Stimulated activated CD4-positive, alpha-beta T cell treated with anti-CD3 and anti-CD28 coated beads, Interleukin-15, amount 100 ng/mL, for 24 hours (primary cell): Measurements from ENCODE around the gene SMC3.
A peak's percentile ranks its signal among the peaks of the same experiment; 100 is the strongest.

Experiments used
- DNase-seq: peaks from one replicate; pipeline ENCODE4 v3.0.0-alpha.2; 2020

SMC3 gene

GRCh38 chr10:110546077-110546476 is 21.4 kb upstream of the SMC3 start:
- no peak for DNase-seq

GRCh38 chr10:110546499-110547110 is 20.9 kb upstream of the SMC3 start:
- no peak for DNase-seq

DNA sequence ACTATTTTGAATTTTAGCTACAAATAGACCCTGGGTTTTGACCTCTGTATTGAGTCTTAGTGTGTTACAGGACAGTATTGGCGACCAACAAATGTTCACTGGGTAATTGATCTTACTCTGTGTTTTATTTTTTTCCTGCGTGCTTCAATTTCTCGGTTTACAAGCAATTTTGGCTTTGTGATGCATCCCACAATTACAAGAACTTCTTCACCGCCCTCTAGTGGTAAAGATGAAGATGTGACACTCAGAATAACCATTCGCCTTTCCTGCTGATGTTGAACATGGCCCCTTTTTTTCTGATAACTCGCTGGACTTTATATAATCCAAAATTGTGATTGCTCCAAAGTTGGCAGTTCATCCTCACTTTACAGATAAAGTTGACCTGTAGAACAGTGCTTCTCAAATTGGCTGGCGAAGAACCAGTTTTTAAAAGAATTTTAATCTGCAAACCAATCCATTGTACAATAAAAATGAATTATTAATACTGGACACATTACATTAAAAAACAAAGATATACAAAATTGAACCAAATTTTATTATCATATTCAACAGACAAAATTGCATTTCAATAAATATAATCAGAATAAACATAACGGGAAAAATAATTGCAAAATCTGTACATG is 20.2 kb upstream of the SMC3 start:
- no peak for DNase-seq

GRCh38 chr10:110548002-110548401 is 19.5 kb upstream of the SMC3 start:
- no peak for DNase-seq

DNA sequence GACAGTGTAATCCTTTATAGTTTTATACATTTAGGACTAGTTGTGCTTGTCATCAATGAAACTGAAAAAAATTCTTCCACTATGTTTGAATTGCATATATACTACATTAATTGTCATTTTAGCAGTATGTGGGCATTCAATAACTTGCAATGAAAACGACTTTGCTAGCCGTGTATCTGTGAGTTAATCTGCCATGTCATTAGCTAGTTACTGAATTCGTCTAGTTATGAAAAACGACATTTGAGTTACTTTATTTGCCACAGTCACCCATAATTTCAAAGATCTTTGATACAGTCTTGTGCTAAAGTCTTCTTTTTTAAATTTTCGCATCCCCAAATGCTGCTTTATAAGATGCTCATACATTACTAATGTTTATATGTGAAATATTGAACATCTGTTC is 18.3 kb upstream of the SMC3 start:
- no peak for DNase-seq

GRCh38 chr10:110553905-110554304 is 13.6 kb upstream of the SMC3 start:
- DNase-seq, result no peak

GRCh38 chr10:110556296-110556695 is 11.2 kb upstream of the SMC3 start:
- DNase-seq, result no peak

- peak; percentile 82 for DNase-seq
Measured at GRCh38 chr10:110556969-110557601, 10.4 kb upstream of the SMC3 start.

- no peak for DNase-seq
Measured at GRCh38 chr10:110558041-110558440, 9.5 kb upstream of the SMC3 start.

GRCh38 chr10:110560012-110560411 is 7.5 kb upstream of the SMC3 start:
- DNase-seq, result no peak

DNA sequence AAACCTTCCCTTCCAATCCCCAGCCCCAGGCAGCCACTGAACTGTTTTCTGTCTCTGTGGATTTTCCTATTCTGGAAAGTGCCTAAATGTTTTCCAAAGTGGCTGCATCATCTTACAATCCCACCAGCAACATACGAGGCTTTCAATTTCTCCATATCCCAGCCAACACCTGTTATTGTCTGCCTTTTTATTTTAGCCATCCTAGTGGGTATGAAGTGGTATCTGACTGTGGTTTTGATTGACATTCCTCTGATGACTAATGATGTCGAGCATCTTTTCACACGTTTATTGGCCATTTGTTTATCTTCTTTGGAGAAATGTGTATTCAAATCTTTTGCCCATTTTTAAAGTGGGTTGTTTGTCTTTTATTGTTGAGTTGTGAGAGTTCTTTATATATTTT is 6.2 kb upstream of the SMC3 start:
- DNase-seq, result no peak

DNA sequence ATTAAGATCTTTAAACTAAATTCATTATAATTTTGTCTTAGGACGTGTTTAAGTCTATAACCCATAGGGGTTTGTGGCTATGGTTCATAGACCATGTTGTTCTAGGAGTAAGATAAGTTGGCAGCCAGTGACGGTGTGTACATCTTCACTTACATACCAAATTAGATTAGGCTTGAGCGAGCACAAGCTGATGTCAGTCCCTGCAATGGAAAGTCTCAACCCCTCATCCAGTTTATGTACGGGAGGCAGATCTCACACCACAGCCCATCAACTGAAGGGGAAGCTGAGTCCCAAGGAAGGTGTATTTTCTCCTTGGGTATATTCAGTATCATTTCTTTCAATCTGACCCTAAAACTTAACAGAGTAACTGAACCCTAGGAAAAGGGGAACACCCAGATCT is 5.1 kb upstream of the SMC3 start:
- DNase-seq, result no peak

DNA sequence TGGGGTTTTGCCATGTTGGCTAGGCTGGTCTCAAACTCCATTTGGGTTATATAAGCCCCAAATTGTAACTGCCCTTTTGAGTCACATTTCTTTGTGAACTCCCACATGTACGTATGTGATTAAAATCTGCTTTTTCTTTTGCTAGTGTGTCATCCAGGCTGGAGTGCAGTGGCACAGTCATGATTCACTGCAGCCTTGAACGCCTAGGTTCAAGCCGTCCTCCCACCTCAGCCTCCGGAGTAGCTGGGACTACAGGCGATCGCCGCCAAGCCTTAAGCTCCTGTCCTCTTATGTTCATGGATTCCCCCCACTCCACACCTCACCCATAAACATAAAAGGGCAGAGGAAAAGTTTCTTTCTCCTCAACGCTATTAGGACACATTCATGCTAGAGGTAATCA is 4.4 kb upstream of the SMC3 start:
- DNase-seq, result no peak

GRCh38 chr10:110566472-110567200 is 859 bp upstream of the SMC3 start:
- no peak for DNase-seq

GRCh38 chr10:110568055-110568735 is 700 bp downstream of the SMC3 start:
- DNase-seq, result peak; percentile 72

- DNase-seq, result no peak
Measured at GRCh38 chr10:110569122-110569521, 1.6 kb downstream of the SMC3 start.

GRCh38 chr10:110569736-110570135 is 2.2 kb downstream of the SMC3 start:
- no peak for DNase-seq

- no peak for DNase-seq
Measured at GRCh38 chr10:110571093-110571743, 3.7 kb downstream of the SMC3 start.

DNA sequence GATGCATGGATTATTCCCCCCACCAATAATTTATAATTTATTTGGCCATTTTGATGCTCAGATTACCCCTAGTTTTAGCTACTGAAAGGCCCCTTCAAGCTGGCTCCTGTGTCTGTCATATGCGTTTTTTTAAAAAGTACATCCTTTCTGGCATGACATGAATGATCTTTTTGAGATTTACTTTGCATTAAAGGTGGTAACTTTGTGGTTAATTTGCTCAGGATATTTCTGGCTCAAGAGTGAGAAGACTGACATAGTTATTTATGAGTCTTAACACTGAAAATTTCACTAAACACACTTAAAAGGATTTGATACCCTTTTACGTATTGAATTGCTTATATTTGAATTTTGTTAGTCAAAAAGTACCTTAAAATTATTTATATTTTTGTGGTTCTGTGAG is 5.4 kb downstream of the SMC3 start:
- DNase-seq, result no peak

DNA sequence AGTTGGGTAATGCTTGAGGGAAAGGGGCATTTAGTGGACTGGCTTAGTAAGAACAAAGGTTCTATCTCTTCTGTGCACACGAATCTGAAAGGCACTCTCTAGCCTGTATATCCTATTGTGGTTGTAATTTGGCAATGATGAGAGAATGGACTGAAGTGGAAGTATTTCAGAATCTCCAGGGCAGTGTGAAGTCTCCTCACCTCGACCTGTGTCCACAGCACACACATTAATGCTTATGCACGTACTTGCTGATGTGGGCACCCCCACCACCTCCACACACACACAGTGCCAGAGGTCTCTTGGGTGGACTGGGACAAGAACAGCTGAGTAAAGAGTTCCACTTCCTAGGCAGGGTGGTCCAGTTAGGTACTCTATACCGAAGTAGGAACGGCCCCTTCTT is 6.9 kb downstream of the SMC3 start:
- no peak for DNase-seq

DNA sequence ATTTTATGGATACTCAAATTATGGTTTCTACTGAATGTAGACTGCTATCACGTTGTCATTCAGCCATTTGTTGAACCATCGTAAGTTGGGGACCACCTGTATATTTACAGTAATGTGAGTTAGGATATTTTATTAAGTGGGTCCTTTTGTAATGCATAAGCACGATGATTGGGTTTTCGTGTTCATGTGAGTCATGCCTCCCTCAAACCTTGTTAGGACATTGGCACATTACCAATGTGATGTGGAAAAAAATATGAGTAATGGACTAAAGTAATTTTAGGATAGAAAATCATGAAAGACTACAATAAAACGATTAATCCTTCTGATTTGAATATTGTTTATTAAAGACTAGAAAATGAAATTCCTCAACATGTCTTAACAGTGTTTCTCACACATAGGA is 8.7 kb downstream of the SMC3 start:
- DNase-seq, result no peak

DNA sequence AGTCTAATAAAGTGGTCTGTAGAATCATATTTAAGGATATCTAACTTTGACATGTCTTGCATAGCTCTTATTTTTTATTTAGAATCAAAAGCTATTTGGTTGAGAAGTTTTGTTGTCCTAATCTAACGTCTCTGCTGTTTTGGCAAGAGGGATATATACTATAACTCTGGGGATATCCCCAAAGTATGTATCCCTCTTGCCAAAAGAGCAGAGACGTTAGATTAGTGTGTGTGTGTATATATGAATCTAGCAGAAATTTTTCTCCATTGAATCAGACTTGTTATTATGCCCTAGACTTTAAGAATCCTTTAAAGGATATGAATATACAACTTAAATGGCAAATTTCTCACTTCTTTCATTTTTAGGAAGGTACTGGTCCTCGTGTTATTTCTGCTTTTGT is 9.6 kb downstream of the SMC3 start:
- DNase-seq, result no peak

DNA sequence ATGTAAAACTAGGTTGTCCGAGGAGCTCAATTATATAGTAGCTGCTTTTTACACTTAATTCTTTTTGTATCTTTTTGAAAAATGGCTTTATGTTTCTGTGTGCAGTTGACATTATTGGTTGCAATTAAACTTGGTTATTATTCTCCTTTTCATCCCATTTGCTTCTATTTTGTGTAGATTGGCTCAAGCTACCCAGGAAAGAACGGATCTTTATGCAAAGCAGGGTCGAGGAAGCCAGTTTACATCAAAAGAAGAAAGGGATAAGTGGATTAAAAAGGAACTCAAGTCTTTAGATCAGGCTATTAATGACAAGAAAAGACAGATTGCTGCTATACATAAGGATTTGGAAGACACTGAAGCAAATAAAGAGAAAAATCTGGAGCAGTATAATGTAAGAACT is 16.5 kb downstream of the SMC3 start:
- DNase-seq, result no peak
